H9 (cell line): Measurements from ENCODE around the gene KREMEN2. TPM values are rescaled to one million over a fixed set of nuclear protein-coding genes. Genes with fewer than 3 reads are reported as not detected.
A peak's percentile ranks its signal among the peaks of the same experiment; 100 is the strongest.

ENCODE experiments used
- DNase-seq: peaks from one replicate; pipeline ENCODE4 v3.0.0-alpha.2; 2017
- H2AFZ ChIP-seq: one replicate; pipeline ENCODE4 v1.6.1; 2013; ENCODE audit warnings: mild to moderate bottlenecking, low read length, control low read depth, moderate library complexity
- H2AK5ac ChIP-seq: 2 replicates; pipeline ENCODE4 v1.6.1; 2013; ENCODE audit warnings: low read length, control low read depth, mixed read lengths; ENCODE audit not compliant: insufficient read length
- H2BK120ac ChIP-seq: one replicate; pipeline ENCODE4 v1.6.1; 2013; ENCODE audit warnings: low read depth, mild to moderate bottlenecking, low read length, control low read depth, inconsistent platforms; ENCODE audit not compliant: poor library complexity, severe bottlenecking
- H2BK12ac ChIP-seq: 2 replicates; pipeline ENCODE4 v1.6.1; 2013; ENCODE audit warnings: low read length, control low read depth, mixed read lengths, low read depth; ENCODE audit not compliant: insufficient read length
- H2BK15ac ChIP-seq: 2 replicates; pipeline ENCODE4 v1.6.1; 2013; ENCODE audit warnings: low read depth, low read length, control low read depth
- H2BK20ac ChIP-seq: one replicate; pipeline ENCODE4 v1.6.1; 2013; ENCODE audit warnings: low read depth, mild to moderate bottlenecking, low read length, control low read depth, inconsistent platforms; ENCODE audit not compliant: poor library complexity, severe bottlenecking
- H2BK5ac ChIP-seq: 2 replicates; pipeline ENCODE4 v1.6.1; 2013; ENCODE audit warnings: low read length, control low read depth, mixed read lengths; ENCODE audit not compliant: insufficient read length
- H3K14ac ChIP-seq: 2 replicates; pipeline ENCODE4 v1.6.1; 2013; ENCODE audit warnings: low read length, control low read depth; ENCODE audit not compliant: insufficient read depth
- H3K18ac ChIP-seq: 2 replicates; pipeline ENCODE4 v1.6.1; 2013; ENCODE audit warnings: low read depth, mild to moderate bottlenecking, mixed read lengths, low read length, control low read depth; ENCODE audit not compliant: insufficient read length
- H3K23ac ChIP-seq: 2 replicates; pipeline ENCODE4 v1.6.1; 2013; ENCODE audit warnings: low read length, control low read depth, mixed read lengths, low read depth; ENCODE audit not compliant: insufficient read length
- H3K23me2 ChIP-seq: 2 replicates; pipeline ENCODE4 v1.6.1; 2013; ENCODE audit warnings: low read depth, mild to moderate bottlenecking, mixed read lengths, low read length, control low read depth; ENCODE audit not compliant: insufficient read length, poor library complexity, severe bottlenecking
- H3K27ac ChIP-seq: 2 replicates; pipeline ENCODE4 v1.5.1; 2013; ENCODE audit warnings: low read length, control low read depth, mixed read lengths, low read depth; ENCODE audit not compliant: insufficient read length
- H3K27me3 ChIP-seq: 2 replicates; pipeline ENCODE4 v1.6.1; 2013; ENCODE audit warnings: low read length, control low read depth, inconsistent platforms; ENCODE audit not compliant: insufficient read depth
- H3K4ac ChIP-seq: 2 replicates; pipeline ENCODE4 v1.6.1; 2013; ENCODE audit warnings: low read depth, mild to moderate bottlenecking, control low read depth, inconsistent platforms, low read length, moderate library complexity
- H3K4me1 ChIP-seq: 2 replicates; pipeline ENCODE4 v1.6.1; 2013; ENCODE audit warnings: low read length, control low read depth, inconsistent platforms; ENCODE audit not compliant: insufficient read depth
- H3K4me2 ChIP-seq: 2 replicates; pipeline ENCODE4 v1.6.1; 2013; ENCODE audit warnings: low read length, control low read depth, mixed read lengths; ENCODE audit not compliant: insufficient read length, insufficient read depth
- H3K56ac ChIP-seq: 2 replicates; pipeline ENCODE4 v1.6.1; 2013; ENCODE audit warnings: low read depth, mild to moderate bottlenecking, mixed read lengths, low read length, control low read depth; ENCODE audit not compliant: insufficient read length
- H3K79me1 ChIP-seq: 2 replicates; pipeline ENCODE4 v1.6.1; 2013; ENCODE audit warnings: low read depth, mild to moderate bottlenecking, moderate library complexity, low read length, control low read depth, inconsistent platforms; ENCODE audit not compliant: insufficient read depth, poor library complexity, severe bottlenecking
- H3K79me2 ChIP-seq: 2 replicates; pipeline ENCODE4 v1.6.1; 2013; ENCODE audit warnings: low read length, control low read depth, inconsistent platforms; ENCODE audit not compliant: insufficient read depth
- H3K9ac ChIP-seq: 2 replicates; pipeline ENCODE4 v1.6.1; 2013; ENCODE audit warnings: low read length, control low read depth, mixed read lengths; ENCODE audit not compliant: insufficient read length; ENCODE audit errors: extremely low read depth
- H3K9me3 ChIP-seq: one replicate; pipeline ENCODE4 v1.6.1; 2013; ENCODE audit warnings: low read depth, low read length, inconsistent platforms; ENCODE audit not compliant: control insufficient read depth
- H3T11ph ChIP-seq: one replicate; pipeline ENCODE4 v1.6.1; 2013; ENCODE audit warnings: mild to moderate bottlenecking, low read length, control low read depth, inconsistent platforms
- H4K20me1 ChIP-seq: one replicate; pipeline ENCODE4 v1.6.1; 2013; ENCODE audit not compliant: control insufficient read depth, insufficient read length, insufficient read depth
- H4K5ac ChIP-seq: 2 replicates; pipeline ENCODE4 v1.6.1; 2013; ENCODE audit warnings: low read depth, mild to moderate bottlenecking, mixed read lengths, low read length, control low read depth; ENCODE audit not compliant: insufficient read length
- H4K8ac ChIP-seq: replicated peaks from 2 replicates; pipeline ENCODE4 v1.6.1; 2013; ENCODE audit warnings: low read length, control low read depth, mixed read lengths, low read depth; ENCODE audit not compliant: insufficient read length
- H4K91ac ChIP-seq: 2 replicates; pipeline ENCODE4 v1.6.1; 2013; ENCODE audit warnings: low read depth, mild to moderate bottlenecking, moderate library complexity, mixed read lengths, low read length, control low read depth; ENCODE audit not compliant: insufficient read length
- H3K27ac Mint-ChIP-seq, 3 experiments: 2 replicates in 2 of 3; 3 replicates in 1 of 3; pipeline ENCODE4 v1.8.0; 2020 to 2021; ENCODE audit warnings: mixed read lengths in 3 of 3, mild to moderate bottlenecking in 1 of 3, moderate library complexity in 1 of 3
- H3K27me3 Mint-ChIP-seq: 2 replicates; pipeline ENCODE4 v1.8.0; 2021; ENCODE audit warnings: low read depth, mild to moderate bottlenecking, moderate library complexity, mixed read lengths
- H3K36me3 Mint-ChIP-seq, 3 experiments: 2 replicates in 2 of 3; 3 replicates in 1 of 3; pipeline ENCODE4 v1.8.0; 2020 to 2021; ENCODE audit warnings: low read depth in 3 of 3, mixed read lengths in 3 of 3; ENCODE audit not compliant: insufficient read depth in 1 of 3
- H3K4me1 Mint-ChIP-seq, 2 experiments: 2 replicates each; pipeline ENCODE4 v1.8.0; 2020; ENCODE audit warnings: mixed read lengths in 2 of 2
- H3K4me3 Mint-ChIP-seq, 2 experiments: 2 replicates in 1 of 2; 3 replicates in 1 of 2; pipeline ENCODE4 v1.8.0; 2020 to 2021; ENCODE audit warnings: mild to moderate bottlenecking in 2 of 2, mixed read lengths in 2 of 2, moderate library complexity in 1 of 2
- H3K9me3 Mint-ChIP-seq, 2 experiments: 2 replicates in 1 of 2; 3 replicates in 1 of 2; pipeline ENCODE4 v1.8.0; 2020; ENCODE audit warnings: mild to moderate bottlenecking in 2 of 2, mixed read lengths in 2 of 2, moderate library complexity in 1 of 2
- CTCF ChIP-seq: fragments of 200-600 bp; sonication (generic); conservative IDR thresholded peaks from 3 replicates; pipeline ENCODE4 v1.8.0; 2021; ENCODE audit warnings: antibody characterized with exemption, mild to moderate bottlenecking
- WGBS: extraction: QIAGEN DNeasy Blood & Tissue Kit; methylation state at CpG from one replicate; pipeline ENCODE4 v1.1.7; 2013; ENCODE audit warnings: missing lambda C conversion rate, low lambda C conversion rate, mixed read lengths; ENCODE audit not compliant: insufficient read length; ENCODE audit errors: extremely low coverage; 5-methylcytosine and 5-hydroxymethylcytosine counted together
- total RNA-seq: library from RNA; stranded (reverse); gene quantifications from 2 replicates; pipeline ENCODE4 v1.2.1, GENCODE V29; 2021

KREMEN2 gene
- total RNA-seq, 1 experiment from 2014 or later, result 12.8 TPM

DNA sequence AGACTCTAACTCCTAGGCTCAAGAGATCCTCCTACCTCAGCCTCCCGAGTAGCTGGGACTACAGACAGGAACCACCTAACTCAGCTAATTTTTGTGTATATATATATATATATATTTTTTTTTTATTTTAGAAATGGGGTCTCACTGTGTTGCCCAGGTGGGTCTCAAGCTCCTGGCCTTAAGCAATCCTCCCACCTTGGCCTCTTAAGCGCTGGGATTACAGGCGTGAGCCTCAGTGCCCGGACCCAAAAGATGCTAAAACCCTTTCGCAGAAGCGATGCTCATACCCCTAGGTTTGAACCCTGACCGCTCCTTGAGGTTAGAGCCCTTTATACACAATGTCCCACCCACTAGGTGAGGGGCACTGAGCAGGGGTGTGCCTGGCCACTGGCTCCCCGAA lies 46.4 kb downstream of the KREMEN2 start:
- Histone ChIP-seq H3K4me2 (no peak overlapping the region), H3K14ac (peak overlapping the region; percentile 27; the same call in 1 of the 2 replicates), H3K79me1 (no peaks in the 10 kb centered on the region), H3K9ac (no peak overlapping the region), H2BK12ac (peak overlapping the region; percentile 40), H2AK5ac (no peak overlapping the region), H3K18ac (peak overlapping the region; percentile 38), H2BK5ac (no peak overlapping the region), H2BK20ac (no peak overlapping the region), H3K27me3 (no peaks in the 10 kb centered on the region), H3K23me2 (peaks cover 19% of the 10 kb centered on the region), H3K27ac (no peak overlapping the region), H3K4me1 (peaks cover 11% of the 10 kb centered on the region; the same call in 1 of the 2 replicates), H3K79me2 (no peaks in the 10 kb centered on the region), H2BK120ac (no peak overlapping the region), H2AFZ (no peak overlapping the region), H3K4ac (no peak overlapping the region), H3K9me3 (no peaks in the 10 kb centered on the region), H2BK15ac (no peak overlapping the region), H4K5ac (no peak overlapping the region), H3T11ph (no peak overlapping the region), H4K8ac (no peak overlapping the region), H3K56ac (no peak overlapping the region), H4K91ac (no peak overlapping the region), H3K23ac (no peak overlapping the region), H4K20me1 (no peaks in the 10 kb centered on the region)
- no CpG with 5 or more reads among the region's 8 CpGs for WGBS
- Mint-ChIP-seq H3K4me3 (peak overlapping the region; percentile 66 to 79; a peak in 2 of 5 replicates), H3K27me3 (peaks cover 6% of the 10 kb centered on the region), H3K36me3 (peaks cover 11 to 21% (median 17%) of the 10 kb centered on the region in 3 experiments; a peak in 6 of 7 replicates), H3K9me3 (no peaks in the 10 kb centered on the region), H3K4me1 (peaks cover 64 to 89% of the 10 kb centered on the region in 2 experiments), H3K27ac (peak overlapping the region; percentile 99 to 100 (median 100); a peak in 6 of 7 replicates)
- no peak for TF ChIP-seq CTCF
- no peak for DNase-seq
